Measurements from ENCODE around the gene MRPS14. TPM values are rescaled to one million over a fixed set of nuclear protein-coding genes. Genes with fewer than 3 reads are reported as not detected.

MRPS14 gene
- total RNA-seq, 1 donor from 2014 or later, result 20.4 TPM

Other genes with a start within 250 kb of the MRPS14 start
- 27.8 TPM for gene CACYBP, start 23.5 kb downstream of the MRPS14 start, total RNA-seq
- gene TNN, start 44.4 kb upstream of the MRPS14 start, total RNA-seq, result 0.58 TPM
- 5.9 TPM for gene KIAA0040, start 169.4 kb upstream of the MRPS14 start, total RNA-seq